ENCODE data around the gene NEFH.
"Not testable (repeated sequence)": the region's sequence is repeated elsewhere in the genome, so short reads cannot be mapped to it uniquely, and the experiment has no call there.

Gene NEFH, protein sequence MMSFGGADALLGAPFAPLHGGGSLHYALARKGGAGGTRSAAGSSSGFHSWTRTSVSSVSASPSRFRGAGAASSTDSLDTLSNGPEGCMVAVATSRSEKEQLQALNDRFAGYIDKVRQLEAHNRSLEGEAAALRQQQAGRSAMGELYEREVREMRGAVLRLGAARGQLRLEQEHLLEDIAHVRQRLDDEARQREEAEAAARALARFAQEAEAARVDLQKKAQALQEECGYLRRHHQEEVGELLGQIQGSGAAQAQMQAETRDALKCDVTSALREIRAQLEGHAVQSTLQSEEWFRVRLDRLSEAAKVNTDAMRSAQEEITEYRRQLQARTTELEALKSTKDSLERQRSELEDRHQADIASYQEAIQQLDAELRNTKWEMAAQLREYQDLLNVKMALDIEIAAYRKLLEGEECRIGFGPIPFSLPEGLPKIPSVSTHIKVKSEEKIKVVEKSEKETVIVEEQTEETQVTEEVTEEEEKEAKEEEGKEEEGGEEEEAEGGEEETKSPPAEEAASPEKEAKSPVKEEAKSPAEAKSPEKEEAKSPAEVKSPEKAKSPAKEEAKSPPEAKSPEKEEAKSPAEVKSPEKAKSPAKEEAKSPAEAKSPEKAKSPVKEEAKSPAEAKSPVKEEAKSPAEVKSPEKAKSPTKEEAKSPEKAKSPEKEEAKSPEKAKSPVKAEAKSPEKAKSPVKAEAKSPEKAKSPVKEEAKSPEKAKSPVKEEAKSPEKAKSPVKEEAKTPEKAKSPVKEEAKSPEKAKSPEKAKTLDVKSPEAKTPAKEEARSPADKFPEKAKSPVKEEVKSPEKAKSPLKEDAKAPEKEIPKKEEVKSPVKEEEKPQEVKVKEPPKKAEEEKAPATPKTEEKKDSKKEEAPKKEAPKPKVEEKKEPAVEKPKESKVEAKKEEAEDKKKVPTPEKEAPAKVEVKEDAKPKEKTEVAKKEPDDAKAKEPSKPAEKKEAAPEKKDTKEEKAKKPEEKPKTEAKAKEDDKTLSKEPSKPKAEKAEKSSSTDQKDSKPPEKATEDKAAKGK

GRCh38 chr22:29479417-29480261 lies at the start of gene NEFH:
TSS of gene NEFH (plus strand) at chr22:29480218. CDS start at chr22:29480263, 45 bp downstream.
- H3K9me3 ChIP-seq (ENCODE audit: insufficient read depth, low read length): no peaks in the 10 kb centered on the region
- H3K4me3 ChIP-seq (ENCODE audit: insufficient read length, low read depth): peak within 1 kb of the TSS; percentile 67
- H3K9ac ChIP-seq (ENCODE audit: insufficient read length, low read depth): peak within 1 kb of the TSS; percentile 80
- no peak for DNase-seq (ENCODE audit: low read depth, low spot score)
- H3K36me3 ChIP-seq (ENCODE audit: insufficient read depth, insufficient read length, low read length): peaks cover 7% of the 10 kb centered on the region
- no peak for TF ChIP-seq SUZ12 (IDR thresholded peaks at IDR 0.05; ENCODE audit: extremely low read depth, insufficient read depth, insufficient read length)
- TF ChIP-seq YY1 (IDR thresholded peaks at IDR 0.05; ENCODE audit: insufficient read depth, insufficient read length): no peak
- no peak for TF ChIP-seq ZNF274 (IDR thresholded peaks at IDR 0.05; ENCODE audit: low read depth, low read length)
- peaks cover 32% of the 10 kb centered on the region for H3K27me3 ChIP-seq (ENCODE audit: insufficient read depth, insufficient read length)
- peaks cover 13% of the 10 kb centered on the region for H3K4me1 ChIP-seq (ENCODE audit: insufficient read depth, insufficient read length)

GRCh38 chr22:29431986-29432385 lies 48.0 kb upstream of the NEFH start:
- H3K36me3 ChIP-seq (ENCODE audit: insufficient read depth, insufficient read length, low read length): no peaks in the 10 kb centered on the region
- TF ChIP-seq YY1 (IDR thresholded peaks at IDR 0.05; ENCODE audit: insufficient read depth, insufficient read length) (no peak), ZNF274 (IDR thresholded peaks at IDR 0.05; ENCODE audit: low read depth, low read length) (no peak), SUZ12 (IDR thresholded peaks at IDR 0.05; ENCODE audit: extremely low read depth, insufficient read depth, insufficient read length) (no peak)
- DNase-seq (ENCODE audit: low read depth, low spot score): peak; percentile 48
- H3K9ac ChIP-seq (ENCODE audit: insufficient read length, low read depth): no peak overlapping the region
- H3K9me3 ChIP-seq (ENCODE audit: insufficient read depth, low read length): no peaks in the 10 kb centered on the region
- no peaks in the 10 kb centered on the region for H3K27me3 ChIP-seq (ENCODE audit: insufficient read depth, insufficient read length)
- no peak overlapping the region for H3K4me3 ChIP-seq (ENCODE audit: insufficient read length, low read depth)
- no peaks in the 10 kb centered on the region for H3K4me1 ChIP-seq (ENCODE audit: insufficient read depth, insufficient read length)

DNA sequence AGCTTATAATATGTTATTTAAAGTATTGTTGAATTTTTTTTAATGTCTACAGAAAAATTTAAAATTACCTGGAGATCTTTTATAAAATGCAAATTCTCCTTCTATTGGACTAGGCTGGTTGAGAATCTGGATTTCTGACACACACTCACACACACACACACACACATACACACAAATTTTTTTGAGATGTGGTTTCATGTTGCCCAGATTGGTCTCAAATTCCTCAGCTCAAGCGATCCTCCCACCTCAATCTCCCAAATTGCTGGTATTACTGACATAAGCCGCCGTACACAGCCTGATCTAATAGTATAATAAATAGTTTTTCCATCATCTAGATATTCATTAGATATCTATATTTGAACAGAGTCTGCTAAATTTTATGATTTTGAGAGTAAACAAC lies 46.2 kb upstream of the NEFH start:
- H3K4me3 ChIP-seq (ENCODE audit: insufficient read length, low read depth): no peak overlapping the region
- no peak overlapping the region for H3K9ac ChIP-seq (ENCODE audit: insufficient read length, low read depth)
- no peak for TF ChIP-seq ZNF274 (IDR thresholded peaks at IDR 0.05; ENCODE audit: low read depth, low read length)
- TF ChIP-seq YY1 (IDR thresholded peaks at IDR 0.05; ENCODE audit: insufficient read depth, insufficient read length): no peak
- TF ChIP-seq SUZ12 (IDR thresholded peaks at IDR 0.05; ENCODE audit: extremely low read depth, insufficient read depth, insufficient read length): no peak
- H3K4me1 ChIP-seq (ENCODE audit: insufficient read depth, insufficient read length): no peaks in the 10 kb centered on the region
- H3K36me3 ChIP-seq (ENCODE audit: insufficient read depth, insufficient read length, low read length): no peaks in the 10 kb centered on the region
- DNase-seq (ENCODE audit: low read depth, low spot score): no peak
- no peaks in the 10 kb centered on the region for H3K27me3 ChIP-seq (ENCODE audit: insufficient read depth, insufficient read length)
- no peaks in the 10 kb centered on the region for H3K9me3 ChIP-seq (ENCODE audit: insufficient read depth, low read length)

- H3K9ac ChIP-seq (ENCODE audit: insufficient read length, low read depth): no peak overlapping the region
- no peaks in the 10 kb centered on the region for H3K9me3 ChIP-seq (ENCODE audit: insufficient read depth, low read length)
- TF ChIP-seq ZNF274 (IDR thresholded peaks at IDR 0.05; ENCODE audit: low read depth, low read length): no peak
- TF ChIP-seq SUZ12 (IDR thresholded peaks at IDR 0.05; ENCODE audit: extremely low read depth, insufficient read depth, insufficient read length): no peak
- no peak for TF ChIP-seq YY1 (IDR thresholded peaks at IDR 0.05; ENCODE audit: insufficient read depth, insufficient read length)
- no peaks in the 10 kb centered on the region for H3K27me3 ChIP-seq (ENCODE audit: insufficient read depth, insufficient read length)
- no peak for DNase-seq (ENCODE audit: low read depth, low spot score)
- no peaks in the 10 kb centered on the region for H3K36me3 ChIP-seq (ENCODE audit: insufficient read depth, insufficient read length, low read length)
- H3K4me1 ChIP-seq (ENCODE audit: insufficient read depth, insufficient read length): no peaks in the 10 kb centered on the region
- H3K4me3 ChIP-seq (ENCODE audit: insufficient read length, low read depth): no peak overlapping the region
Observed at GRCh38 chr22:29434288-29434687, 45.7 kb upstream of the NEFH start.

DNA sequence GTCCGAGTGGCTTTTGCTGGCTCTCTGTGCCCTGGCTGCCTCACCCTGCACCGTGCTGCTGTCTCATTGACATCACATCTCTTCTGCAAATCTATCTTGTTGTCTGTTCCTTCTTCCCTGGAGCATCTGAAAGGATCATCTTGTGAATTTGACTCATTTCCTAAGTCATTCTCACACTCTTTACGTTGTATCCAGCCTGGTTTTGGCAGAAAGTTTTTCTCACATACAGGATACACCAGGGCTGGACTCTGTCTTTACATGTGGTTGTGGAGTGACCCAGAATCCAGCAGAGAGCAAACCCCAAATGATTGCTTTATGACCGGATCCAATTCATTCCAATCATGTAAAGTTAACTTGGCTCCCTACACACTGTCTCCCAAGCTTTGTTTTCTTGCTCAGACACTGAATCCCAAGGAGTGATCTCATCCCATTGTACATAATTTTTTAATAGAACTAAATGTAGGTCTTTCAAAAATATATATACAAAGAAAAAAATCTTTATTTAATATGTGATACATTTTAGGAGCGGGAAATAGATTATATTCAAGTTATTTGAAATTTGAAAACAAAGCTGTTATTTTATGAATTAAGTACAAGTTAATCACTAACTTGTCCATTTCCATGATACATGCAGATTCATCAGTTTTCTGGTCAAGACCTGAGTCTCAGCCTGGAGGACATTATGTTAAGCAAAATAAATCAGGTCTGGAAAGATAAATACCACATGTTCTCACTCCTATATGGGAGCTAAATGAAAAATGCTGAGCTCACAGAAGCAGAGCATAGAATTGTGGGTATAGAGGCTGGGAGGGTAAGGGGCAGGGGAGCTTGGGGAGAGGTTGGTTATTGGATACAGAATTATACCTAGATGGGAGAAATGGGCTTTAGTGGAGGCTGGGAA lies 44.5 kb upstream of the NEFH start:
- Histone ChIP-seq H3K27me3 (ENCODE audit: insufficient read depth, insufficient read length) (no peaks in the 10 kb centered on the region), H3K36me3 (ENCODE audit: insufficient read depth, insufficient read length, low read length) (no peaks in the 10 kb centered on the region), H3K9ac (ENCODE audit: insufficient read length, low read depth) (no peak overlapping the region), H3K9me3 (ENCODE audit: insufficient read depth, low read length) (no peaks in the 10 kb centered on the region), H3K4me1 (ENCODE audit: insufficient read depth, insufficient read length) (no peaks in the 10 kb centered on the region), H3K4me3 (ENCODE audit: insufficient read length, low read depth) (no peak overlapping the region)
- TF ChIP-seq SUZ12 (IDR thresholded peaks at IDR 0.05; ENCODE audit: extremely low read depth, insufficient read depth, insufficient read length) (no peak), YY1 (IDR thresholded peaks at IDR 0.05; ENCODE audit: insufficient read depth, insufficient read length) (no peak), ZNF274 (IDR thresholded peaks at IDR 0.05; ENCODE audit: low read depth, low read length) (no peak)
- no peak for DNase-seq (ENCODE audit: low read depth, low spot score)

DNA sequence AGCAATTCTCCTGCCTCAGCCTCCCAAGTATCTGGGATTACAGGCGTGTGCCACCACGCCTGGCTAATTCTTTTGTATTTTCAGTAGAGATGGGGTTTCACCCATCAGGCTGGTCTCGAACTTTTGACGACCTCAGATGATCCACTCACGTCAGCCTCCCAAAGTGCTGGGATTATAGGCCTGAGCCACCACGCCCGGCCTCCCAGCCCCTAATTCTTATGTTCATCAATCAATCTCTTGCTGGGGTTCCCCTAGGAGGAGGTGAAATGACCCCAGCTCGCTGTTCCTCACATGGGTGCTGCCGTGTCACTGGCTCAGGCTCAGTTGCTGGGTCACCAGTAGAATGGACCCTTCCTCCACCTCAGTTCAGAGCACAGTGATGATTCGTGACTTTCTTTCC lies 41.7 kb upstream of the NEFH start, which contains the start of gene RFPL1:
RFPL1 (plus strand) TSS at position 301 of the 400 bp plus-strand sequence.
- H3K36me3 ChIP-seq (ENCODE audit: insufficient read depth, insufficient read length, low read length): not testable (repeated sequence)

More for the DNA sequence above, 41.7 kb upstream of the NEFH start, which contains the start of gene RFPL1:
- DNase-seq (ENCODE audit: low read depth, low spot score); H3K4me1 ChIP-seq (ENCODE audit: insufficient read depth, insufficient read length); H3K9ac ChIP-seq (ENCODE audit: insufficient read length, low read depth); H3K9me3 ChIP-seq (ENCODE audit: insufficient read depth, low read length); H3K4me3 ChIP-seq (ENCODE audit: insufficient read length, low read depth); H3K27me3 ChIP-seq (ENCODE audit: insufficient read depth, insufficient read length): not testable (repeated sequence)
